Measurements from ENCODE around the gene PPP1R2. TPM values are rescaled to one million over a fixed set of nuclear protein-coding genes. Genes with fewer than 3 reads are reported as not detected.

PPP1R2 gene
- total and polyA plus RNA-seq, 2 experiments from 2014 or later, result 63.0 to 474 TPM

DNA sequence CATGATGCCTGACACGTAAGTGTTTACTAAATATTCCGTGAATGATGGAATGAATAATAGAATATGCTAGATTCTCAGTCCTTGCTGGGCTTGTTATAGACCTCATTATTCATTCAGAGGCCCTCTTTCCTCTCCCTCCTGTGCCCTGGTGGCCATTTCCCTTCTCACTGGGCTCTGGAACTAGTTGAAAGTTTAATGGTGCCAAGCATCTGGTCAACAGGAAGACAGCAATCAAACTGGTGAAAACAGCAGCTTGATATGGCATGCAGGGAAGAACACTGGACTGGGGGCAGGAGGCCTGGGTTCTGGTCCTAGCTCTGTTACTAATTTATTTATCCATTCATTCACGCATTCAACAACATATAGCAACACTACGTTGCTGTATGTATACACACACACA is 44.3 kb upstream of the PPP1R2 start:
- TF ChIP-seq CTCF (IDR thresholded peaks at IDR 0.05; ENCODE audit: low read depth, low read length), result no peak
- H3K4me1 ChIP-seq (ENCODE audit: low read depth), result peaks cover 18% of the 10 kb centered on the region
- H3K9me3 ChIP-seq (ENCODE audit: low read depth), result no peaks in the 10 kb centered on the region
- no peaks in the 10 kb centered on the region for H3K27me3 ChIP-seq
- H3K27ac ChIP-seq, result no peak overlapping the region
- DNase-seq (ENCODE audit: low read depth in 1 of 2, low spot score in 1 of 2), result no peak
- H3K36me3 ChIP-seq, result no peaks in the 10 kb centered on the region
- H3K4me3 ChIP-seq, result no peak overlapping the region

DNA sequence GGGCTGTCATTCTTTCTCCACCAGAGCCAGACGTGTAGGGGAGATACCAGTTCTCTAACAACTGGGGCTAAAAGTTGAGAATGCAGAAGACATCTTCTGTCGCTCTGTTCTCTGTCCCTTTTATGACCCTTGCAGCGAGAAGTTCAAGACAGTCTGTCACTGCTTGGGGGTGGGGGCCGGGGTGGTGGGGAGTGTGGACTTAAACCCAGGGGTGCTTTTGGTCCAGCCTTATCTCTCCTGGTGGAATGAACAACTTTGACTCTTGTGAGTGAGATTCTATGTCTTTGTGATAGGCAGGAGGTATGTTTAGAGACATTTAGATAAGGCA is 41.4 kb upstream of the PPP1R2 start:
- Histone ChIP-seq H3K27me3 (no peaks in the 10 kb centered on the region), H3K4me3 (no peak overlapping the region), H3K27ac (peak overlapping the region; percentile 81), H3K36me3 (no peaks in the 10 kb centered on the region), H3K4me1 (ENCODE audit: low read depth) (peaks cover 27% of the 10 kb centered on the region), H3K9me3 (ENCODE audit: low read depth) (no peaks in the 10 kb centered on the region)
- TF ChIP-seq CTCF (IDR thresholded peaks at IDR 0.05; ENCODE audit: low read depth, low read length), result no peak
- DNase-seq (ENCODE audit: low read depth in 1 of 2, low spot score in 1 of 2), result no peak

DNA sequence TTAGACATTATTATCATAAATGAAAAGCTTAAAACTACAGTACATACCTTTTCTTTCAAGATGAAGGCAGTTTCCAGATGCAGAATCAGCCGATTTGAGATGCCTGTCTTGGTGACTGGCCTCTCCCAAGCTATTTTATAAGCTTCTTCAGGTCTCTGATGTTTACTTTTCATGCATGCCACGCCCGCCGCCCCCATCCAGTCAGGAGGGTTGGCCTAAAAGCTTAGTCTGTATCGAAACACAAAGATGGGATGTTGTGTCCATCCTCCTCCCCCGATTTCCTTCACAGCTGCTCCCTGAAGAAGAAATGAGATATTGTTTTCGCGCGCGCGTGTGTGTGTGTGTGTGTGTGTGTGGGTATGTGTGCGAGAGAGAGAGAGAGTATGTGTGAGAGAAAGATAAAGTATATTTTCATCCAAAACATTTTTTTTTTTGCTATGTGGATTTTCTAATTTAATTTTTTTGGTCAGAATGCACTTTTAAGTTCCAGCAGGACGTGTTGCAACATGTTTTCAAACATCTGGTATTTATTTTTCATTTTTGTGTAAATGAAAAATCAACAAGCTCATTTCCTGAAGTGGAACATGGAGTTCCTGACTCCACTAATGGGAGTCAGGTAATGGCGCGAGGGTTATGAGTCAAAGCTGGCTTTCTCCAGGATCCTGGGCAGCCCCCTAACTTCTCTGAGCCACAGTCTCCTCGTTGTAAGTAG is 40.9 kb upstream of the PPP1R2 start, which contains the start of gene APOD:
Gene APOD, minus strand, starts transcription at position 110 of the 712 bp plus-strand sequence. CDS start 4,479 bp downstream, outside the sequence.
- Histone ChIP-seq H3K27ac (peak within 1 kb of the TSS; percentile 81), H3K27me3 (no peaks in the 10 kb centered on the region), H3K9me3 (ENCODE audit: low read depth) (no peaks in the 10 kb centered on the region), H3K36me3 (no peaks in the 10 kb centered on the region), H3K4me3 (no peak within 1 kb of the TSS), H3K4me1 (ENCODE audit: low read depth) (peaks cover 27% of the 10 kb centered on the region)
- DNase-seq (ENCODE audit: low read depth in 1 of 2, low spot score in 1 of 2), result peak in 1 of 2 donors; percentile 76
- TF ChIP-seq CTCF (IDR thresholded peaks at IDR 0.05; ENCODE audit: low read depth, low read length), result no peak

DNA sequence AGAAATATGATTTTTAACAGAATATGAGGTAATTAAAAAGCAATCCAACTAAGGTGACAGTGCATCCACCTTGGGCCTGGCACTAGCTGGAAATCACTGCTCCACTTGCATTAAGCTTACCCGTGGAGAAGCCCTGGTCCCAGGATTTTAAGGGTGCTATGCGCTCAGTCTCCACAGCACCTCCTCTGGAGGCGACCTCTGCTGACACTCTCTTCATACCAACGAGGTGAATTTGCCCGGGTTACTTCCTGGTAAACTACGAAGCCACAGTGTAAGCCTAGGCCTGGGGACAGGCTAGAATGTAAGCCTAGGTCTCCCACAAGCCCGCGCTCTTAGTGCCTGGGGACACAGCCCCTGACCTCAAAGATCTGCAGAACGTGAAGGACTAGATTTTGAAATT is 39.8 kb upstream of the PPP1R2 start:
- H3K4me3 ChIP-seq, result no peak overlapping the region
- no peak for DNase-seq (ENCODE audit: low read depth in 1 of 2, low spot score in 1 of 2)

DNA sequence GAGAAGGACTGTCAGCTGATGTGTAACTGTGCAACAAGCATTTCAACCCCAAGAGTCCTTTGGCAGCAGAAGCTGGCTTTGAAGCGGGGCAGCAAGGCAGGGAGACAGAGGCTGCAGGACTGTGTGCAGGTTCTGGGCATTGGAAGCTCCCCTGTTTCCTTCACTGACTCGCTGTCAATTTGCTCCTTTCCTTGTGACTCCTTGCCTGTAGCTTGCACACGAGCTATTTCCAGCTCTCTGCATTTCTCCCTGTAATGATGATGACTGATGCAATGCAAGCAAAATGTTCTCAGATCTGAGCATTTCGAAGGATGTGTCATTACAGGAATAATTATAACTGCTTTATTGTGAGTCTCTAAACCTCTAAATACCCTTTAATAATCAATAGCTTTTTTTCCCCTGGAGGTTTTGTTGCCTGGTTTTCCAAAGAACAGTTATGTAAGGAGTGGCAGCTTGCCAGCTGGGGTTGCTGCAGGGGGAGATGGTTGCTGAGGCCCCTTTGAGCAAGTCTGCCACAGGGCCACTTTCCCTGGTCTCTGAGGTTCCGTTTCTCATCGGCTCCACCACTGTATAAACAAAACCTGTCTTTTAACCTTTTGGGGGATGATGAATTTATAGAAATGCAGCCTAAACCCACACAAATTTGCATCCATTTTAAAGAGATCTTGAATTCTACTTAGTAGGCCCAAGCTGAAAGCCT is 37.8 kb upstream of the PPP1R2 start:
- Histone ChIP-seq H3K27ac (peak overlapping the region; percentile 32), H3K27me3 (no peaks in the 10 kb centered on the region), H3K4me3 (no peak overlapping the region), H3K36me3 (no peaks in the 10 kb centered on the region), H3K9me3 (ENCODE audit: low read depth) (no peaks in the 10 kb centered on the region), H3K4me1 (ENCODE audit: low read depth) (peaks cover 27% of the 10 kb centered on the region)
- TF ChIP-seq CTCF (IDR thresholded peaks at IDR 0.05; ENCODE audit: low read depth, low read length), result no peak
- DNase-seq (ENCODE audit: low read depth in 1 of 2, low spot score in 1 of 2), result peak; percentile 37 to 38

More for the DNA sequence above, 39.8 kb upstream of the PPP1R2 start:
- no peak overlapping the region for H3K27ac ChIP-seq
- H3K27me3 ChIP-seq, result no peaks in the 10 kb centered on the region
- H3K4me1 ChIP-seq (ENCODE audit: low read depth), result peaks cover 27% of the 10 kb centered on the region
- no peaks in the 10 kb centered on the region for H3K9me3 ChIP-seq (ENCODE audit: low read depth)
- TF ChIP-seq CTCF (IDR thresholded peaks at IDR 0.05; ENCODE audit: low read depth, low read length), result no peak
- no peaks in the 10 kb centered on the region for H3K36me3 ChIP-seq

All from cardiac muscle cell (in vitro differentiated cells and primary cell).